Right cardiac atrium (tissue), 5 donors: ENCODE measurements around the gene SHROOM4. TPM values are rescaled to one million over a fixed set of nuclear protein-coding genes. Genes with fewer than 3 reads are reported as not detected.

Source experiments
- ATAC-seq, 2 donors: fragments of 200-7000 bp; cut with Tn5 transposase; one replicate each; pipeline versions ENCODE4 v1.8.0 to v1.9.1; 2020; ENCODE audit warnings: moderate library complexity in 2 of 2, mild to moderate bottlenecking in 1 of 2
- DNase-seq, 3 donors: peaks; one replicate each; pipeline ENCODE4 v3.0.0-alpha.2; 2020
- H3K27ac ChIP-seq: one replicate; pipeline ENCODE4 v1.5.1; 2013; ENCODE audit warnings: mild to moderate bottlenecking, low read length, control low read depth, moderate library complexity
- H3K27me3 ChIP-seq: one replicate; pipeline ENCODE4 v1.6.1; 2013; ENCODE audit not compliant: control insufficient read depth, insufficient read depth
- H3K4me1 ChIP-seq: one replicate; pipeline ENCODE4 v1.6.1; 2013; ENCODE audit warnings: low read length; ENCODE audit not compliant: control insufficient read depth, insufficient read depth
- H3K4me3 ChIP-seq: one replicate; pipeline ENCODE4 v1.5.1; 2013; ENCODE audit warnings: low read length, control low read depth
- H3K9me3 ChIP-seq: one replicate; pipeline ENCODE4 v1.6.1; 2013; ENCODE audit warnings: low read length; ENCODE audit not compliant: control insufficient read depth
- WGBS: extraction: QIAGEN DNeasy Blood & Tissue Kit; methylation state at CpG from one replicate; pipeline ENCODE4 v1.1.7; 2013; 5-methylcytosine and 5-hydroxymethylcytosine counted together
- intact Hi-C, 4 donors: fragments of 100-400 bp; cut with DNase I; formaldehyde crosslinking; loops; one replicate each; pipeline versions ENCODE4 v1.11.0 to v1.14.0; 2022 to 2023
- polyA plus RNA-seq: library from polyadenylated mRNA; stranded (reverse); fragments of 200-250 nt; gene quantifications from one replicate; pipeline ENCODE4 v1.2.3, GENCODE V29; 2013
- total RNA-seq, 4 donors: library from RNA; stranded (reverse); fragmentation: NEBNext Ultra II Directional; extraction: Animal tissue kit (Norgen Biotek cat#: 25700); gene quantifications; one replicate each; pipeline ENCODE4 v1.2.1, GENCODE V29; 2021
- donor health status: healthy with polysubstance abuse.
- donor health status: DM: no; HTN: yes; CAD: no.
- donor health status: DM: no; HTN: no; CAD: no.
- donor health status: DM: no; HTN: yes; CAD: no; lungs with severe emphysema.
- donor health status: DM: yes; HTN: yes; CAD: no.

The SHROOM4 gene
- total and polyA plus RNA-seq, 5 donors, result 6.2 to 12.9 (median 9.0) TPM

DNA sequence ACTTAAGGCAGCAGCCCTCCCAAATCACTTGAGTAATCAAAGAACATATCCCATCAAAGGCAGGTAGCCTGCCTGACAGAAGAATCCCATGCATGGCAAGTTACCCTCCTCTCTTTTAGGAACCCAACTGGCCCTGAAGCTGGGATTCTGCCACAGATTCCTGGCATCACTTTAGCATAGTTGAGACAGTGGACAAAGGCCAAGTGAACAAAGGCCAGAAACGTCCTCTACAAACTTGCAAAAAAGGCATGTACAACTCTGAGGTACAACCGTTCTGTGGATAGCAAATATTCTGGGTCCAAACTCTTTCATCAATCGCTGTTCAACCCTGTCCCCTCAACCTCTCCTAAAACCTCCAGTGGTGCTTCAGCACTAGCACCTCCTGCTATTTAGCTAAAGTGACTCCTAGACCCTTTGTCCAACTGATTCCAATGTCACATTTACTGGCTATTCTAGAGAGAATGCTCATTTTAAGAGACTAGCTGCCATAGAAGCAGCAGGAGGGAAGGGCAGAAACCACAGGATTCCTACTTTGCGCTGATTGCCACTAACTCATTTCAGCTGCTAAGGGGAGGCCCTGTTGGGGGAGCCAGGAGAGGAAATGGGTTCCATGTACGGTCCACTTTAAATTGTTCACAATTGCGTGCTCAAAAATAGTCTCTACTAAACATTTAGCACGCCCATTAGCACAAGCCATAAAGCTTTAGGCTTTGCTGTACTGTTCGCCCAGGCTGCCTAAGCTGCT, 105.9 kb downstream of the SHROOM4 start:
- peaks cover 4% of the 10 kb centered on the region for H3K4me1 ChIP-seq
- 69% methylated on average over 8 of the region's 8 CpGs for WGBS
- no peak for ATAC-seq

DNA sequence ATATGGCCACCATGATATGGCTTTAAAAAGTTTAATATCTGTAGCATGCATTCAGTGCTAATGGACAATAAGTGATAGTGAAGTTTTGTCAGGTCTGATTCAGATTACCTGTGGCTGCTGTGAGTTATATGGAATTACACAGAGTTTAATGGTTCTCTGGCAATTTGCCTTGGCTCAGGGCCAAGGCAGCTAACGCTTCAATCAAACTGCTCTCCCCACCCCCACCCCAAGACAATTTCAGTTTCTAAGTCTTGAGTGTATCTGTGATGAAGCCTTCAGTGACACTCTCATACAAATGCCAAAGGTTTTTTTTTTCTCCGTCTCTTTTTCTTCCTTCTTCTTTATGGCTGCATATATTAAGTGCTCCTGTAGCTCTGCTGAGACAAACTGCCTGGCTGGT, 106.6 kb downstream of the SHROOM4 start:
- Histone ChIP-seq H3K27ac (no peak overlapping the region), H3K9me3 (no peaks in the 10 kb centered on the region), H3K4me1 (peaks cover 4% of the 10 kb centered on the region), H3K27me3 (no peaks in the 10 kb centered on the region), H3K4me3 (no peak overlapping the region)
- no peak for DNase-seq
- 29% methylated on average over 2 of the region's 2 CpGs for WGBS
- intact Hi-C loops, result no loop called here
- ATAC-seq, result no peak

More for the DNA sequence above, 105.9 kb downstream of the SHROOM4 start:
- H3K27ac ChIP-seq, result no peak overlapping the region
- DNase-seq, result no peak
- no peaks in the 10 kb centered on the region for H3K27me3 ChIP-seq
- no peaks in the 10 kb centered on the region for H3K9me3 ChIP-seq
- no peak overlapping the region for H3K4me3 ChIP-seq
- intact Hi-C loops, result no loop called here

DNA sequence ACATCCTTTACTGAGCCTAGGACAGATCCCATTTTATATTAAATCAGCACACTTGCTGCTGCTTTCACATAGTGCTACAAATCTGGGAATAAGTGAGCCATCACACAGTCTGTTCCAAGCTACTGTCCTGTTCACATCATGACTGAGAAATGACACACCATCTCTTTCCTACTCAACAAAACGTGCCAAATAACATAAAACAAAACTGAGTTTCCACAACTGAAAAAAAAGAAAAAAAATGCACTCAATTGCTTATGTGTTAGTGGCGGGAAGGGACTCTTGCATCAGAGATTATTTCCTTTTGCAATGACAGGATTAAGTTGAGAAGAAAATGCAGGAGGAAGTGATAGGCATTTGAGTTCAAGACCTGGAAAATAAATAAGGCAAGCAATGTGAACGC, 109.0 kb downstream of the SHROOM4 start:
- no peak overlapping the region for H3K27ac ChIP-seq
- 17% methylated on average over 3 of the region's 3 CpGs for WGBS

DNA sequence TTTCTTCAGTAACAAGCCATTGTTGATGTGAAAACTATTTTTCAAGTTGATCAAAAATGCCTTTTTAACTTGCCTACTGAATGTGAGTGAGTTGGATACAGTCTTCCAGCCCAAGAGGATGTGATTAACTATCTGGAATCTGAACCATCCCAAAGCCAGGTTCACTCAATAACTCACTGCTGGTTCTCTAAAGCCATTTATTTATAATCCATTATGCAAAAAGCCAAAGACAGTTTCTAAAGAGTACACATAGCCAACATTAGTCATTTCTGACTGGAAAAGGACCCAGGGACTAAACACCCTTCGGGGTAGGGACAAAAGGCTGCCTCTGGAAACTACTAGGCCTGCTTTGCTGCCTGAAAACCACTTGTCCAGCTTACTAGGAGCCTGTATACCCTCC, 109.6 kb downstream of the SHROOM4 start:
- ATAC-seq, result peak in 1 of 2 donors; percentile 28
- DNase-seq, result no peak
- Histone ChIP-seq H3K27ac (no peak overlapping the region), H3K9me3 (no peaks in the 10 kb centered on the region), H3K4me1 (peaks cover 6% of the 10 kb centered on the region), H3K27me3 (no peaks in the 10 kb centered on the region), H3K4me3 (no peak overlapping the region)
- WGBS, result 62% methylated on average over 1 of the region's 1 CpG
- intact Hi-C loops, result no loop called here

More for the DNA sequence above, 109.0 kb downstream of the SHROOM4 start:
- DNase-seq (no peak), ATAC-seq (peak; percentile 26 to 83)
- no peaks in the 10 kb centered on the region for H3K9me3 ChIP-seq
- no peaks in the 10 kb centered on the region for H3K27me3 ChIP-seq
- peaks cover 6% of the 10 kb centered on the region for H3K4me1 ChIP-seq
- intact Hi-C loops, result no loop called here
- H3K4me3 ChIP-seq, result no peak overlapping the region

DNA sequence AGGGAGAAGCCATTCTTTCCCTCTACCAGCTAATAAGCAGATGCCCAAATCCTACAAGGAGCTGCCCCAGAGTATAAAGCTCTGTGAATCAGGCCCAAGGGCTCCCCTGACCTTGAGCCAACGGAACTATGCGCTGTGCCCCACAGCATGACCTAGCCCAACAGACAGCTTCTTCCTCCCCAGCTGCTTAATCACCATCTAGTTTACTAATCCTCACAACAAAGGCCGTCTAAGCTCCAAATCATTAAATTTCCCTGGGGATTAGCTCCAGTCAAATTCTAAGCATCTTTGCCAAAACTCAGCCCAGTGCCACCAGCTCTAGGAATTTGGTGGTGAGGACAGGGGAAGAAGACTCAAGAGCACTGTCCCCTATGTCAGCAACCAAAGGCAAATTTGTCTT, 113.1 kb downstream of the SHROOM4 start:
- DNase-seq (no peak), ATAC-seq (no peak)
- Histone ChIP-seq H3K27me3 (no peaks in the 10 kb centered on the region), H3K9me3 (no peaks in the 10 kb centered on the region), H3K4me1 (peaks cover 6% of the 10 kb centered on the region), H3K27ac (no peak overlapping the region), H3K4me3 (no peak overlapping the region)
- 57% methylated on average over 3 of the region's 3 CpGs for WGBS
- intact Hi-C loops, result no loop called here

DNA sequence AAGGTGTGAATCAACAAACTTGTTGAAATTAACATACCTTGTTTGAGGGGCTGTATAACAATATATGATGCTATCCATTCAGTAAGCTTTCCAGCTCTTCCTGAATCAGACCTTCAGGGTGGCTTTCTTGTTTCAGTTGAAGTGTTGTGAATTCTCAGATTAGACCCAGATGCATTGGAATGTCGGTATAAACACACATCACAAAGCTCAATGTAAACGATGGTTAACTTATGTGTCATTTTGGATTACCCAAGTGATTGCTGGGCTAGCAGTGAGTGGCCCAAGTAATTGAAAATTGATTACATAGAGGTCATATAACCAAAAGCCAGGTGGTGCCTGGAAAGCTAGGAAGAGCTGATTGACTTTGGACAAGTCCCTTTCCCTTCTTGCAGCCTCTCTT, 115.0 kb downstream of the SHROOM4 start:
- Histone ChIP-seq H3K4me1 (peaks cover 2% of the 10 kb centered on the region), H3K27me3 (no peaks in the 10 kb centered on the region), H3K27ac (no peak overlapping the region), H3K4me3 (no peak overlapping the region), H3K9me3 (no peaks in the 10 kb centered on the region)
- ATAC-seq (no peak), DNase-seq (no peak)
- intact Hi-C loops, result loop anchor here in 1 of 4 donors (10.0 kb wide), 1 partner anchor 286 kb away; no protein-coding TSS in a partner anchor
- WGBS, result 71% methylated on average over 2 of the region's 2 CpGs

DNA sequence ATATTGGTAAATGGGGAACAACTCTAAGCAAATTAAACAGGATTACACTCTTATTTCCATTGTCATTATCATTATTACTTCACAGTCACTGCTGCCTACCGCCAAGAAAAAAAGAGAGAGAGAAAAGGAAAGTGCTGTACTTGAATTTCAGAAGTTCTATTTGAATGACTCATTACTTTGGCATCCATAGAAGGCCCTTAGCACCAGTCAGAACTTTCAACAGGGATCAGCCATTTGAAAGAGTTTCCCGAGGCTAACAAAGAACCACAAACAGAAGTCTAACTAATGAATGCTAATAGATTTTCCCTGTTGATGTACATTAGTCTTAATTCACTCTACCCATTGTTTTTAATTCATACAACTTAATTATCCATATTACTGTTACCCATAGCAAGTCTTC, 116.3 kb downstream of the SHROOM4 start:
- no peak overlapping the region for H3K4me3 ChIP-seq
- no peak for DNase-seq
- ATAC-seq, result peak; percentile 51 to 65
- no peak overlapping the region for H3K27ac ChIP-seq
- H3K4me1 ChIP-seq, result peaks cover 2% of the 10 kb centered on the region
- WGBS, result 17% methylated on average over 2 of the region's 2 CpGs
- H3K27me3 ChIP-seq, result no peaks in the 10 kb centered on the region
- H3K9me3 ChIP-seq, result no peaks in the 10 kb centered on the region
- intact Hi-C loops, result loop anchor here in 1 of 4 donors (10.0 kb wide), 1 partner anchor 287 kb away; no protein-coding TSS in a partner anchor

DNA sequence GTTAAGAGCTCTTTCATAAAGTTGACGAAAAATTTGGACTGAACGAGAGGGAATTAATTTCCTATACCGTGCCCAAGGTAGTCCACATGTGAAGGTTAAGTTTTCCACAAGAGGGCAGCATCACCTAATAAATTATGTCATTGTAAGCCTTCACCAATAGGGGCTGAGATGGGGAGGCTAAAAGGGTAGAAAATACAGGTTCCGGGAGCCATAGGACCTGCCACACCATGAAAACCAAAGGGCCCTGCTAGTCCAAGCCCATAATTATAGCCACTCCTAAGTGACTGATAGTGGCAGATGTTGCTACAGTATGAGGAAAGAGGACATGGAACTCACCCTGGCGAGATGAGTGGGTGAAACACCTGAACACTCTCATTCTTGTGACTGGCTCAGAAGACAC, 122.2 kb downstream of the SHROOM4 start:
- Histone ChIP-seq H3K27ac (no peak overlapping the region), H3K9me3 (no peaks in the 10 kb centered on the region), H3K4me3 (no peak overlapping the region), H3K4me1 (no peaks in the 10 kb centered on the region), H3K27me3 (no peaks in the 10 kb centered on the region)
- 27% methylated on average over 5 of the region's 5 CpGs for WGBS
- ATAC-seq, result peak; percentile 43 to 78
- DNase-seq, result no peak
- intact Hi-C loops, result loop anchor here (5.0 to 10.0 kb wide), 3 partner anchors 290 to 295 kb away; no protein-coding TSS in a partner anchor

DNA sequence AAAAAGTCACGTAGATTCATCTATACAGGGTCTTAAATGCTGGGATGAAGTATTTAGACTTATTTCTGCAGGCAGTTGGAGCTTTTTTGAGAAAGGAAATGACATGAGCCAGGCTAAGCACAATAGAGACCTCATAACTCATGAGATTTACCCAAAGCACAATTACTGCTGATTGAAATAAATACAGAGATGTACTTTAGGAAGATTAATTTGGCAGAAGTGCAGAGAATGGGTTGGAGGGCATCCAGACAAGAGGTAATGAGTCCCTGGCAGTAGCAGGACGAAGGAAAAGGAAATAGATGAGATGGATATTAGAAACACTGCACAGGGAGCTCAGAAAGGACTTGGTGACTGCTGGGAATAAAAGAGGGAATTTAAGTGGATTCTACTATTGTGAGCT, 129.1 kb downstream of the SHROOM4 start:
- Histone ChIP-seq H3K27me3 (no peaks in the 10 kb centered on the region), H3K9me3 (no peaks in the 10 kb centered on the region), H3K4me1 (no peaks in the 10 kb centered on the region), H3K4me3 (no peak overlapping the region), H3K27ac (no peak overlapping the region)
- intact Hi-C loops, result no loop called here
- 58% methylated on average over 2 of the region's 2 CpGs for WGBS
- DNase-seq, result no peak
- no peak for ATAC-seq

DNA sequence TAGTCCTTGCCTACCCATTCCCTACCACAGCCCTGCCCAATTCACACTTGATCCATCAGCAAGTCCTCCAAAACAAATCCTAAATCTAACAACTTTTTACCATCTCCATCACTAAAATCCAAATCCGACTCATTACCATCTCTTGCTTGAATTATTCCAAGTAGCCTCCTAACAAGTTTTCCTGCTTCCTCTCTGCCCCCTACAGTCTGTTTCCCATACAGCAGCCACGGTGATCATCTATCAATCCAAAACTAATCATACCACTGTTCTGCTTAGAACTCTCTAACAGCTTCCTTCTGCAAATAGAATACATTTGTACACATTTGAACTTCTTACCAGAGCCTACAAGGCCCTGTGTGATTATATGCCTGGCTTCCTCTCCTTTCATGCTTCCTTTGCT, 133.0 kb downstream of the SHROOM4 start:
- DNase-seq, result no peak
- no peak for ATAC-seq
- 78% methylated on average over 2 of the region's 2 CpGs for WGBS
- no peaks in the 10 kb centered on the region for H3K4me1 ChIP-seq
- H3K27ac ChIP-seq, result no peak overlapping the region
- intact Hi-C loops, result no loop called here
- H3K9me3 ChIP-seq, result no peaks in the 10 kb centered on the region
- no peaks in the 10 kb centered on the region for H3K27me3 ChIP-seq
- no peak overlapping the region for H3K4me3 ChIP-seq

DNA sequence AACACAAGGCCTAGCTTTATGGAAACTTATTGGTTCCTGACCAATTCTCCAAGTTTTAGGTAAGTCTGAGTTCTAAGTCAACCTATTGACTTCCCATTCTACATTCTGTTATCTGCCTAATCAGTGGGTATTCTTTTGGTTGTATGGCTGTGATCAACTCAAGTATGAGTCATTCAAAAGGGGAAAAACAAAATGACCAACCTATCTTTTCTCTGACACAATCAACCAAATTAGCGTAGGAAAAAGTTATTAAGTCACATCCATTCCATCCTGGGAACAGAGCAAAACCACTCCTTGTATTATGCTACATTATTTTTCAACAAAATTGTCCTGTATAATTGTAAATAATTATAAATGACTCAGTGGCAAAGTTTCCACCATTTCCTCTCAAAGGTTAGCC, 136.2 kb downstream of the SHROOM4 start:
- ATAC-seq (no peak), DNase-seq (no peak)
- Histone ChIP-seq H3K4me1 (no peaks in the 10 kb centered on the region), H3K9me3 (no peaks in the 10 kb centered on the region), H3K27ac (no peak overlapping the region), H3K27me3 (no peaks in the 10 kb centered on the region), H3K4me3 (no peak overlapping the region)
- intact Hi-C loops, result no loop called here
- 73% methylated on average over 1 of the region's 1 CpG for WGBS
